Peyer's patch (tissue), 4 donors: ENCODE results near the gene TTLL10.

Experiments used
- POLR2A ChIP-seq, 2 donors: fragments of 450-650 bp; IDR thresholded peaks; one replicate each; pipeline ENCODE4 v1.5.1; 2017; ENCODE audit warnings: antibody characterized with exemption in 2 of 2, mild to moderate bottlenecking in 2 of 2, moderate library complexity in 2 of 2
- TF ChIP-seq, protein P1 (sequence below), 6 experiments: fragments of 450-650 bp in 4 of 6; fragments of 200-600 bp in 2 of 6; sonication (generic) in 1 of 6; IDR thresholded peaks; one replicate each; pipeline ENCODE4 v1.5.1; 2017 to 2019; ENCODE audit warnings: antibody characterized with exemption in 6 of 6, mild to moderate bottlenecking in 3 of 6, moderate library complexity in 1 of 6

DNA sequence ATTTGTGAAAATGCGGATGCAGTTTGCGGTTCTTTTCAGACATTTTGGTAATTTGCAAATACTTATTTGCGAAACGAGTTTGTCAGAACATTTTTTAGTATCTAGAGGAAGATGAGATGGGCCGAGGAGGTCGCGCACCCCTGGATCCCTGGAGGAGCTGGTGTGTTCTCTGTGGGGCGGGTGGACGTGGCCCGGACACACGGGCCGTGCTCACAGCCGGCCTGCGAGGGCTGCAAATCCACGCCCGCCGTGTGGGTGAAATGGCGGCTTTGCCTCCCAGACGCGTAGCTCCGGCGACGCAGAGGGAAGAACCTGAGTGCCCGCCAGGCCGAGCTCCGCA, 9.3 kb upstream of the TTLL10 start:
- TF ChIP-seq, protein P1, sequence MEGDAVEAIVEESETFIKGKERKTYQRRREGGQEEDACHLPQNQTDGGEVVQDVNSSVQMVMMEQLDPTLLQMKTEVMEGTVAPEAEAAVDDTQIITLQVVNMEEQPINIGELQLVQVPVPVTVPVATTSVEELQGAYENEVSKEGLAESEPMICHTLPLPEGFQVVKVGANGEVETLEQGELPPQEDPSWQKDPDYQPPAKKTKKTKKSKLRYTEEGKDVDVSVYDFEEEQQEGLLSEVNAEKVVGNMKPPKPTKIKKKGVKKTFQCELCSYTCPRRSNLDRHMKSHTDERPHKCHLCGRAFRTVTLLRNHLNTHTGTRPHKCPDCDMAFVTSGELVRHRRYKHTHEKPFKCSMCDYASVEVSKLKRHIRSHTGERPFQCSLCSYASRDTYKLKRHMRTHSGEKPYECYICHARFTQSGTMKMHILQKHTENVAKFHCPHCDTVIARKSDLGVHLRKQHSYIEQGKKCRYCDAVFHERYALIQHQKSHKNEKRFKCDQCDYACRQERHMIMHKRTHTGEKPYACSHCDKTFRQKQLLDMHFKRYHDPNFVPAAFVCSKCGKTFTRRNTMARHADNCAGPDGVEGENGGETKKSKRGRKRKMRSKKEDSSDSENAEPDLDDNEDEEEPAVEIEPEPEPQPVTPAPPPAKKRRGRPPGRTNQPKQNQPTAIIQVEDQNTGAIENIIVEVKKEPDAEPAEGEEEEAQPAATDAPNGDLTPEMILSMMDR (IDR thresholded peaks at IDR 0.05): no peak
- TF ChIP-seq POLR2A (IDR thresholded peaks at IDR 0.05): no peak
